Activated naive CD4-positive, alpha-beta T cell treated with anti-CD3 and anti-CD28 coated beads, Interleukin-2, amount 10 ng/mL, durations not matched to agents 7 days and 5 days (primary cell): ENCODE data around the gene SRC.
"Not testable (repeated sequence)": the region's sequence is repeated elsewhere in the genome, so short reads cannot be mapped to it uniquely, and the experiment has no call there.

ENCODE experiments used
- CTCF ChIA-PET: fragments of 350-600 bp; sonication (Branson Sonifier 250); formaldehyde crosslinking; loops from one replicate; lab custom pipeline; 2021; ENCODE audit warnings: antibody characterized with exemption; lab: Charles Lee
- DNase-seq: peaks from one replicate; pipeline ENCODE4 v3.0.0-alpha.2; 2020
- H3K27ac Mint-ChIP-seq: one replicate; pipeline ENCODE4 v1.8.0; 2021; ENCODE audit warnings: mild to moderate bottlenecking, moderate library complexity, mixed read lengths
- H3K27me3 Mint-ChIP-seq: one replicate; pipeline ENCODE4 v1.8.0; 2021; ENCODE audit warnings: mild to moderate bottlenecking, mixed read lengths
- H3K36me3 Mint-ChIP-seq: one replicate; pipeline ENCODE4 v1.8.0; 2021; ENCODE audit warnings: mixed read lengths
- H3K4me1 Mint-ChIP-seq: one replicate; pipeline ENCODE4 v1.8.0; 2021; ENCODE audit warnings: mixed read lengths
- H3K4me3 Mint-ChIP-seq: one replicate; pipeline ENCODE4 v1.8.0; 2021; ENCODE audit warnings: mild to moderate bottlenecking, moderate library complexity, mixed read lengths
- H3K9me3 Mint-ChIP-seq: one replicate; pipeline ENCODE4 v1.8.0; 2021; ENCODE audit warnings: mixed read lengths

SRC gene

DNA sequence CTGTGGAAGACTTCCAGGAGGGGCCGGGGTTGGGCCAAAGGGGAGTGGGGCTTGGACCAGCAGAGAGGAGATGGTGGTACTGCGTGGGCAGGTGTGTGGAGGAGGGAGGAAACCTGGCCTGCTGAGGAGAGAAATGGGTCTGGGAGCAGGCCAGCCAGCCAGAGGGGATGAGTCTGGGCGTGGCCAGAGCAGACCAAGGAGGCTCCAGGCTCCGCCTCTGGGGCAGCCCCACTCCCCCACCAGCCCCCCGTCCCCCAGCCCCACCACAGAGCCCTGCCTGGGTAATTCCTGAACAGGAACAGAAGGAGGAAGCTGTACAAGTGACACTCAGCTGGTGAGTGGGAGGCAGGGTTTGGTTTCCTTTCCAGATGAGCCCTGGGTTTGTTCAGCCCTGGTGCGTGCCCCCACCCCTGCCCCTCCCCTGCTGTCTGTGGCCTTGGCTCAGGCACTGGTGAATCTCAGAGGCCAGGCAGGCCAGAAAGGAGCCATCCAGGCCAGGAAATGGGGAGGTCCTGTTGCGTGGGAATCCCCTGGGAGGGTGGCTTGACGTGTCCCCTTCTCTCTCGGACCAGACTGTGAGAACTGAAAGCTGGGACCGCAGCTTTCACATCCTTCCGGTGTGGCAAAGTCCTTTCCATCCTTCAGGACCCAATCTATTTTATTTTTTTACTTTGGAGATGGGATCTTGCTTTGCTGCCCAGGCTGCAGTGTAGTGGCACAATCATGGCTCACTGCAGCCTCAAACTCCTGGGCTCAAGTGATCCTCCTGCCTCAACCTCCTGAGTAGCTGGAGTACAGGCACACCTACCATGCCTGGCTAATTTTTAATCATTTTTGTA lies 9.4 kb upstream of the SRC start:
- H3K27ac Mint-ChIP-seq = no peak overlapping the region
- H3K4me3 Mint-ChIP-seq = no peak overlapping the region
- no peaks in the 10 kb centered on the region for H3K9me3 Mint-ChIP-seq
- no peaks in the 10 kb centered on the region for H3K36me3 Mint-ChIP-seq
- peak; percentile 49 for DNase-seq
- CTCF ChIA-PET = no interaction called here
- peaks cover 21% of the 10 kb centered on the region for H3K4me1 Mint-ChIP-seq
- peaks cover 8% of the 10 kb centered on the region for H3K27me3 Mint-ChIP-seq

DNA sequence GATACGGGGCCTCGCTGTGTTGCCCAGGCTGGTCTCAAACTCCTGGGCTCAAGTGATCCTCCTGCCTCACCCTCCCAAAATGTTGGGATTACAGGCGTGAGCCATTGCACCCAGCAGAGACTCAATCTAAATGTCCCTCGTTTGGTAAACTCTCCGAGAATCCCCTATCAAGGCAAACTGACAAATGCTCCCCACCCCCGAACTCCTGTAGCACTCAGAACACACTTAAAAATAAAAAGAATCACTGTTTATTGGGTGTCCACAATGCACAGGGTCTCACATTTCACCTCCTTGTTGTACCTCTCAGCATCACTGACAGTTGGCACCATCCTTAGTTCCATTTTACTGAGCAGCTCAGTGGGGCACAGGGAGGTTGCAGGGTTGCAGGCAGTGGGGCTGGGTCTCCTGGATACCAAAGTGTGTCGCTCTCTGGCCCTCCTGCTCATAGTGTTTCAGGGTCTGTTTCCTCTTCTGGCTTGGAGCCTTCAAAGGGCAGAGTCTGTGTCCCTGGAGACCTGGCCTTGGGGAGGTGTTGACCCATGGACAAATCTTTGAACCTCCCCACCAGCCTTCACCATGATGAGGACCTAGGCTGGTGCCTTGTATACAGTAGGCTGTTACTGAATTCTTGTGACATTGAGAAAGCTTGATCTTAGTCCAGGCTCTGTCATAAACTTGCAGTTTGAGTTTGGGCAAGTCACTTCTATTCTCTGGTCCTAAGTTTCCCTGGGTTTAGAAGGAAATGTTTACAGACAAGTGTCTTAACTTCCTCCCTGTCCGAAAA lies 8.5 kb upstream of the SRC start:
- Mint-ChIP-seq H3K9me3 (no peaks in the 10 kb centered on the region), H3K27ac (no peak overlapping the region), H3K27me3 (peaks cover 8% of the 10 kb centered on the region), H3K4me3 (no peak overlapping the region), H3K36me3 (no peaks in the 10 kb centered on the region), H3K4me1 (peaks cover 21% of the 10 kb centered on the region)
- CTCF ChIA-PET = no interaction called here
- no peak for DNase-seq

DNA sequence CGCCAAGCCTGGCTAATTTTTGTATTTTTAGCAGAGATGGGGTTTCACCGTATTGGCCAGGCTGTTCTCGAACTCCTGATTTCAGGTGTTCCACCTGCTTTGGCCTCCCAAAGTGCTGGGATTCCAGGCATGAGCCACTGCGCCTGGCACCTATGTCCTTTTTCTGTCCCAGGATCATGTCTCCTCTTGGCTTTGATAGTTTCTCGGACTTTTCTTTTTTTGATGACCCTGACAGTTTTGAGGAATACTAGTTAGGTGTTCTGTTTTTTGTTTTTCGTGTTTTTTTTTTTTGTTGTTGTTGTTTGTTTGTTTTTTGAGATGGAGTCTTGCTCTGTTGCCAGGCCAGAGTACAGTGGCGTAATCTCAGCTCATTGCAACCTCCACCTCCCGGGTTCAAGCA lies 7.6 kb upstream of the SRC start:
- DNase-seq, H3K9me3 Mint-ChIP-seq, H3K4me3 Mint-ChIP-seq, H3K27ac Mint-ChIP-seq, H3K36me3 Mint-ChIP-seq, H3K27me3 Mint-ChIP-seq: not testable (repeated sequence)
- CTCF ChIA-PET = interaction anchor here (0.6 kb wide), 1 partner anchor 450 kb away, joined by 3 read pairs; no protein-coding TSS in a partner anchor
- peaks cover 23% of the 10 kb centered on the region for H3K4me1 Mint-ChIP-seq

DNA sequence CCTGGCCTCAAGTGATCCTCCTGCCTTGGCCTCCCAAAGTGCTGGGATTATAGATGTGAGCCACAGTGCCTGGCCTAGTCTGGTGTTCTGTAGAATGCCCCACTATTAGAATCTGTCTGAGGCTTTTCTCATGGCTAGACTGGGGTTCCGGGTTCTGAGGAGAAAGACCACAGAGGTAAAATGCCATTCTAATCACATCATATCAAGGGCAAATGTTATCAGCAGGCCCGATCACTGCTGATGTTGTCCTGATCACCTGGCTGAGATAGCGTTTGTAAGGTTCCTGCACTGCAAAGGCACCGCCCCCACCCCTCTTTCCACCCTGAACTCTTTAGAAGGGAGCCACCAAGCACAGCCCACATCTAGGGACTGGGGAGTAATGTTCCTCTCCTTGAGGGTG lies 6.7 kb upstream of the SRC start:
- Mint-ChIP-seq H3K4me3 (no peak overlapping the region), H3K9me3 (no peaks in the 10 kb centered on the region), H3K27me3 (peaks cover 11% of the 10 kb centered on the region), H3K36me3 (no peaks in the 10 kb centered on the region), H3K4me1 (peaks cover 31% of the 10 kb centered on the region), H3K27ac (no peak overlapping the region)
- no peak for DNase-seq
- CTCF ChIA-PET = no interaction called here

DNA sequence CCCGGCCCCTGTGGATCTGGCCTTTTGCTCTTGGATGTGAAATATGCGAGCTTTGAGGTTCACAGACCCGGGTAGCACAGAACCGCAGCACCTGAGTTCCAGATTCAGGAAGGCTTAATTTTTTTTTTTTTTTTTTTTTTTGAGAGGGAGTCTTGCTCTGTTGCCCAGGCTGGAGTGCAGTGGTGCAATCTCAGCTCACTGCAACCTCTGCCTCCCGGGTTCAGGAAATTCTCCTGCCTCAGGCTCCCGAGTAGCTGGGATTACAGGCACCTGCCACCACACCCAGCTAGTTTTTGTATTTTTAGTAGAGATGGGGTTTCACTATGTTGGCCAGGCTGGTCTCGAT lies 6.2 kb upstream of the SRC start:
- H3K27ac Mint-ChIP-seq, H3K4me3 Mint-ChIP-seq, H3K9me3 Mint-ChIP-seq, CTCF ChIA-PET, H3K36me3 Mint-ChIP-seq, DNase-seq: not testable (repeated sequence)
- Mint-ChIP-seq H3K27me3 (peaks cover 17% of the 10 kb centered on the region), H3K4me1 (peaks cover 35% of the 10 kb centered on the region)

DNA sequence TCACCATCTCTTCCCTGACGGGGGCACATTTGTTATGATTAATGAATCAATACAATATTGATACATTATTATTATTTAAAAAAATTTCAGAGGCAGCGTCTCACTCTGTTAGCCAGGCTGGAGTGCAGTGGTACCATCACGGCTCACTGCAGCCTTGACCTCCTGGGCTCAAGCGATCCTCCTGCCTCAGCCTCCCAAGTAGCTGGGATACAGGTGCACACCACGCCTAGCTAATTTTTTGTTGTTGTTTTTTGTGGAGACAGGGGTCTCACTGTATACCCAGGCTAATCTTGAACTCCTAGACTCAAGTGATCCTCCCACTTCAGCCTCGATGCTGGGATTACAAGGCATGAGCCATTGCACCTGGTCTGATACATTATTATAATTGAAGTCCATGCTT lies 4.9 kb upstream of the SRC start:
- CTCF ChIA-PET = no interaction called here
- H3K27ac Mint-ChIP-seq = no peak overlapping the region

DNA sequence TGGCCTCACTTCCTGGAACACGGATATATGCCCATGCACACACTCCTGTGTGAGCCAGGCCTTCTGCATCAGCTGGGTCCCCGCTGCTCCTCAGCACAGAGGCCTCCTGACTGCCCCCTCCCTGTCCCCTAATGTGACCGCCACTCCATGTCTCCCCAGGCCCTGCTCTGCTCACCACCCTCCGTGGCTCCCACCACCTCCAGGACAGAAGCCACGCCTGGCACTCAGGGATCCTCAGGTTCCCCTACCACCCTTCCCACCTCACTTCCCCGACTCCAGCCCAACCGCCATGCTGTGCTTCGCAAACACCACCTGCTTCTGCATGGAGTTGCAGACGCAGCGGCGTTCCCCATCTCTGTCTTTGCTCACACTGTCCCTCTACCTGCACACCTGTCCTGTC lies 4.3 kb upstream of the SRC start:
- no peaks in the 10 kb centered on the region for H3K36me3 Mint-ChIP-seq
- no peak overlapping the region for H3K4me3 Mint-ChIP-seq
- H3K4me1 Mint-ChIP-seq = peaks cover 31% of the 10 kb centered on the region
- peaks cover 25% of the 10 kb centered on the region for H3K27me3 Mint-ChIP-seq
- no peak overlapping the region for H3K27ac Mint-ChIP-seq
- H3K9me3 Mint-ChIP-seq = no peaks in the 10 kb centered on the region
- DNase-seq = no peak
- CTCF ChIA-PET = no interaction called here

More for the DNA sequence above, 4.9 kb upstream of the SRC start:
- H3K9me3 Mint-ChIP-seq = no peaks in the 10 kb centered on the region
- H3K36me3 Mint-ChIP-seq = no peaks in the 10 kb centered on the region
- no peak for DNase-seq
- peaks cover 24% of the 10 kb centered on the region for H3K27me3 Mint-ChIP-seq
- peaks cover 36% of the 10 kb centered on the region for H3K4me1 Mint-ChIP-seq
- no peak overlapping the region for H3K4me3 Mint-ChIP-seq

DNA sequence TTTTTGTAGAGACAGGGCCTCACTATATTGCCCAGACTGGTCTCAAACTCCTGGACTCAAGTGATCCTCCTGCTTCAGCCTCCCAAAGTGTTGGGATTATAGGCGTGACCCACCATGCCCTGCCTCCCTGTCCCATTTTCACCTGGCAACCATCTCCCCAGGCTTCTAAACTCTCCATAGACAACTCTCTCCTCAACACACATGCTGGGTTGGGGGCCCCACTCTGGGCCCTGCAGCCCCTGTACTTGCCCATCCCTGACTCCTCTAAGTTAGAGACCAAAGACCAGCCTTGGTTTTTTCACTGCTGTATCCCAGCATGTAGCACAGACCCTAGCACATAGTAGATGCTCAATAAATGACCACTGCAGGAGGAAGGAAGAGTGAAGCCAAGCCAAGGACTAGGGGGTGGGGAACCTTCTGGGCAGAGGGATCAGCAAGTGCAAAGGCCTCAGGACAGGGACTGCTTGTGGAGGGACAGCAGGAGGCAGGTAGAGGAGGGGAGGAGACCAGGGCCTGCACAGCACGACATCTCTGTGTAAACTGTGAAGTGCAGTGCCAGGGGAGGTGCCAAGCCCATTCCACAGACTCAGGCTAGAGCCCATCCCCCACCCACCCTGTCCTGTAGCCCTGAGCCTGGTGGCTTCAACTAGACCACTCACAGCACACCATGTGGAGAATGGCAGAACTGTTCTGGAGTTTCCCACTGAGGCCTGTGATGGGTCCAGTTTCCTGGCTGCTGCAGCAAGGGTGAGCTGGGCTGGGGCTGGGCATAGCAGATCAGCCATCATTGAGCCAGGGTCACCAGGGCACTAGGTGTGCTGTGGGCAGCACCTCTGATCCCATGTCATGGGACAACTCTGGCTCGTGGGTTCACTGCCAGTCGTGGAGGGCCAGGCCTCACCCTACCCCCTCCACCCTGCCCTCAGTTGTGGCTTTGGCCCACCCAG lies 3.4 kb upstream of the SRC start:
- Mint-ChIP-seq H3K27me3 (peaks cover 31% of the 10 kb centered on the region), H3K36me3 (no peaks in the 10 kb centered on the region), H3K27ac (no peak overlapping the region), H3K9me3 (no peaks in the 10 kb centered on the region), H3K4me1 (peaks cover 25% of the 10 kb centered on the region), H3K4me3 (no peak overlapping the region)
- CTCF ChIA-PET = no interaction called here
- DNase-seq = no peak

DNA sequence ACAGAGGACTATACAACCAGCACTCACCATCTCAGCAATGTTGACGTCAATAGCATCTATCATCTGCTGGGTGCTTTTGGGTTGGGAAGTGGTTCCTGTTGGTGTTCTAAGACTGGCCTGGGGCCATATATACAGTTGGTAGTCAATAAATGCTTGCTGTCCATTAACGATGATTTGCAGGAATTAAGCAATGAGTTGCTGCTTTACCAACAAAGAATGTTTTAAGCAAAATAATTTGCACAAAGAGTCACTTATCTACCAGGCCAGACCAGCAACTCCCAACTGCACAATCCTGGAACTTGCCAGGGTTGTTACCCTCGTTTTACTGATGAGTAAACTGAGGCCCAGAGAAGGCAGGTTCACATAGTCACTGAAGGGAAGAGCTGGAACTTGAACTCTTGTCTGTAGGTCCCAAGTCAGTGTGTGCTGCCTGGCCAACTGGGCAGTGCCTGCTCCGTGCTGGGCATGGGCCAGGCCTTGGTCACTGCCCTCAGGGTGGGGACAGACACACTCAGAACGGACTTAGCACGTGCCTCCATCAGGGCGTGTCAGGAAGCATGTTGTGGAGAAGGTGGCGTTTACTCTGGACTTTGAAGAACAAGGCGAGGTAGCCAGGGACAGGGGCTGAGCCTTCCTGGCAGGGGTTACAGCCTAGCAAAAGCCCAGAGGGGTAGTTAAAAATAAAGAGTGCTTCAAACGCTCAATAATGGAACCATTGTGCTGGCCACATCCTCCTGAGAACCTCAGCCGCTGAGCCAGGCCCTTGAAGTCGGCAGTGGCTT lies 2.5 kb upstream of the SRC start:
- DNase-seq = peak; percentile 44
- peaks cover 31% of the 10 kb centered on the region for H3K27me3 Mint-ChIP-seq
- CTCF ChIA-PET = no interaction called here
- H3K4me1 Mint-ChIP-seq = peaks cover 23% of the 10 kb centered on the region
- no peaks in the 10 kb centered on the region for H3K9me3 Mint-ChIP-seq
- no peak overlapping the region for H3K27ac Mint-ChIP-seq
- no peak overlapping the region for H3K4me3 Mint-ChIP-seq
- H3K36me3 Mint-ChIP-seq = no peaks in the 10 kb centered on the region

DNA sequence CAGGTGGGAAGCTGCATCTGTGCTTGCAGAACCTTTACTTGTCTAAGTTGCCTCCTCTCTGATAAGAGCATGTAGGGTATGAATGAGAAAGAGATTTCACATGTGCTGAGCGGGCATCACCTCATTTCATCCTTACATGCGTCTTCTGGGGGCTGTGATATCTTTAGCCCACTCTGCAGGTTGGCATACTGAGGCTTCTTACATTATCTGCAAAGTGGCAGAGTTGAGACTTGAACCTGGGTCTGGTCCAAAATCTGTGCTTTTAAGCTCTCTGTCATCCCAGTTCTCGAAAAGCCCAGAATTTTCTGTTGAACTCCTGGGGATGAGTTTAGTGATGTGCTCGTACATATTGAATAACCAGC lies 2.0 kb upstream of the SRC start:
- H3K4me1 Mint-ChIP-seq = peaks cover 23% of the 10 kb centered on the region
- H3K36me3 Mint-ChIP-seq = no peaks in the 10 kb centered on the region
- H3K4me3 Mint-ChIP-seq = no peak overlapping the region
- H3K27ac Mint-ChIP-seq = no peak overlapping the region
- DNase-seq = no peak
- H3K9me3 Mint-ChIP-seq = no peaks in the 10 kb centered on the region
- CTCF ChIA-PET = interaction anchor here (1.0 kb wide), 1 partner anchor 143 kb away, joined by 3 read pairs; no protein-coding TSS in a partner anchor
- H3K27me3 Mint-ChIP-seq = peaks cover 31% of the 10 kb centered on the region

DNA sequence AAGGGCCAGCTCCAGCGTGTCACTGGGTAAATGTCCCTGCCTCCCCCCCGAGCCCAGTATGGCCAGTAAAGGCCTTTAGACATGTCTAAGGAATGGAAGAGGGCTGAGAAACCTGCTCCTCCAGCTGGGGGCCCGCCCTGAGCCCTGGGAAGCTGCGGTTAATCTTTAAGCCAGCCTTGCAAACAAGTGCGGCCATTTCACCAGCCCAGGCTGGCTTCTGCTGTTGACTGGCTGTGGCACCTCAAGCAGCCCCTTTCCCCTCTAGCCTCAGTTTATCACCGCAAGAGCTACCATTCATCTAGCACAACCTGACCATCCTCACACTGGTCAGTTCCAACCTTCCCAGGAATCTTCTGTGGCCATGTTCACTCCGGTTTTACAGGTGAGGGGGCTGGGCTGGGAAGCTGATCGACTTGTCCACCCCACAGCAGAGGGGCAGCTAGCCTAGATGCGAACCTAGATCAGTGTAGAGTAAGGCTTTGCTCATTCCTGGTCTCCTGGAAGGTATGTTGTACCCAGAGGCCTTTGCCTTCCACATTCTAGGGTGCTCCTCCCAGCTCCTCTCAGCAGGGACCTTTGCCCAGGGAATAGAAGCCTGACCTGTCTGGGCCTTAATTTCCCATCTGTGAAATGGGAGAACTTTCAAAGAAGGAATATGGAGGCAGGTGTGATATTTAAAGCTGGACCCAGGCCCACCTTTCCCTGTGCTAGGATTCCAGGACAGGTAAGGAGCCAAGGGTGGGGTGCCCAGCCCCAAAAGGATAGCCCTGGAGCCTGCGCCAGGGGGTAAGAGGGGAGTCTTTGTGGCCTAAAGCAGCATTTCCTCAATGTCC lies 1.2 kb upstream of the SRC start:
- peaks cover 23% of the 10 kb centered on the region for H3K4me1 Mint-ChIP-seq
- no peak overlapping the region for H3K27ac Mint-ChIP-seq

DNA sequence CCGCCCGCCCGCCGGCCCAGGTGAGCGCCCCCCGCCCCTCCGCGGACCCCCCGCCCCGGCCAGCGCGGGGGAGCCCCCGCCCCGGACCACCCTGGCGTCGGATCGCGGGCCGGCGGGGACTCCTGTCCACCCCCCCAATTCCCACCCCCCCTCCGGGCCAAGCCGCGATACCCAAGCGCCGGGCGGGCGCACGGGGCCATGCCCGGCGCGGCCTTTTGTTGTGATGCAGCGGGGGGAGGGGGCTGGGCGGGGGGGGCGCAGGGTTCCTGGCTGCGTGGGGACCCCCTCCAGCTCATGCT lies 245 bp downstream of the SRC start:
- CTCF ChIA-PET = no interaction called here
- Mint-ChIP-seq H3K9me3 (no peaks in the 10 kb centered on the region), H3K4me1 (peaks cover 23% of the 10 kb centered on the region), H3K36me3 (no peaks in the 10 kb centered on the region), H3K27me3 (peaks cover 27% of the 10 kb centered on the region), H3K4me3 (no peak overlapping the region), H3K27ac (no peak overlapping the region)
- no peak for DNase-seq

More for the DNA sequence above, 1.2 kb upstream of the SRC start:
- Mint-ChIP-seq H3K9me3 (no peaks in the 10 kb centered on the region), H3K27me3 (peaks cover 31% of the 10 kb centered on the region), H3K4me3 (peak overlapping the region; percentile 76), H3K36me3 (no peaks in the 10 kb centered on the region)
- CTCF ChIA-PET = interaction anchor here (0.7 to 1.0 kb wide), 2 partner anchors 144 to 190 kb away, joined by 3 read pairs; no protein-coding TSS in a partner anchor
- DNase-seq = no peak
